GM23248 (cell line): ENCODE data around the gene TECPR2.

ENCODE experiments used
- EZH2 ChIP-seq: fragments of 200-600 bp; sonication (generic); IDR thresholded peaks from 2 replicates; pipeline ENCODE4 v1.6.1; 2018; ENCODE audit warnings: antibody characterized with exemption, mild to moderate bottlenecking; ENCODE audit not compliant: insufficient read depth, poor library complexity, severe bottlenecking
- EZH2phosphoT487 ChIP-seq: fragments of 200-600 bp; sonication (generic); IDR thresholded peaks from 2 replicates; pipeline ENCODE4 v1.6.1; 2018; ENCODE audit warnings: antibody characterized with exemption, moderate library complexity, mild to moderate bottlenecking, low read depth; ENCODE audit not compliant: insufficient read depth

DNA sequence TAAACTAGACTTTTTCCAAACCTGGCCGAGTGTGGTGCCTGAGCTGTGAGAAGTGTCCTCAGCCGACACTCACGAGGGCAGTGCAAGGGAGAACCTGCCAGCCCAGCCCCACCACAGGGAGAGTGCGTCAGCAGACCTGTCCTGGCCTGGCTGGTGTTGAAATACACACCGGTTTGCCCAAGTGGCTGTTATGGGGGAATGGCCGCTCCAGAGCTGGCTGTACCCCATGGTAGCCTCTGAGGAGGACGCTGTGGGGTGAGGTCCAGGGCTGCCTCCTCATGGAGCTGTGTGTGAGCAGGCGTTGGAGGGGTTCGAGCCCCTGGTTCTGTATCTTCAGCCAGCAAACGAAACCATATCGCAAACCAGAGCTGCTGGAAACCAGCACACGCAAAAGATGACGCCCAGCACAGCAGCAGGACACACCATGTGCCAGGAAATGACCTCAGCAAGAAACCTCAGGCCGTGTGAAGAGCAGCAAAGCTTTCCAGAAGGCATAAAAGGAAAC, 137.5 kb downstream of the TECPR2 start:
- TF ChIP-seq EZH2, result no peak
- TF ChIP-seq EZH2phosphoT487, result no peak
